Measurements from ENCODE around the gene SRPK1. TPM values are rescaled to one million over a fixed set of nuclear protein-coding genes. Genes with fewer than 3 reads are reported as not detected.

SRPK1 gene
- total and polyA plus RNA-seq, 2 of the 13 experiments (the other 11 are each of a cell fraction or from before 2014, with no cell fraction given) = 56.4 to 142 TPM

DNA sequence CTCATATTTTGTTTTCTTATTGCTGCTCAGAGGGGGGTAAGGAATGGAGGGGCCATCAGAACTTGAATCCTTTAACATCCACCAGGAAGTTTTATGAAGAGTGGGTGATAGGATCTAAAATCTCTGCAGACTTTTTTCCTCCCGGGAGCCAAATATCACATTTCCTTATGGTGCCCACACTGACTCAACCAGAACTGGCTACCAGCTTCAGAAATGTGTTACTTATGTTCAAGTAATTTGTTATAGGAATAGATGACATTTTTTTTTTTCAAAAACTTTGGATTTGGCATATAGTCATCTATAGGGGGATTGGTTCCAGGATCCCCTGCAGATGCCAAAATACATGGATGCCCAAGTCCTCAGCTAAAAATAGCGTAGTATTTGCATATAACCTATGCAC, 97.3 kb downstream of the SRPK1 start (continued):
- TF ChIP-seq, protein P1, sequence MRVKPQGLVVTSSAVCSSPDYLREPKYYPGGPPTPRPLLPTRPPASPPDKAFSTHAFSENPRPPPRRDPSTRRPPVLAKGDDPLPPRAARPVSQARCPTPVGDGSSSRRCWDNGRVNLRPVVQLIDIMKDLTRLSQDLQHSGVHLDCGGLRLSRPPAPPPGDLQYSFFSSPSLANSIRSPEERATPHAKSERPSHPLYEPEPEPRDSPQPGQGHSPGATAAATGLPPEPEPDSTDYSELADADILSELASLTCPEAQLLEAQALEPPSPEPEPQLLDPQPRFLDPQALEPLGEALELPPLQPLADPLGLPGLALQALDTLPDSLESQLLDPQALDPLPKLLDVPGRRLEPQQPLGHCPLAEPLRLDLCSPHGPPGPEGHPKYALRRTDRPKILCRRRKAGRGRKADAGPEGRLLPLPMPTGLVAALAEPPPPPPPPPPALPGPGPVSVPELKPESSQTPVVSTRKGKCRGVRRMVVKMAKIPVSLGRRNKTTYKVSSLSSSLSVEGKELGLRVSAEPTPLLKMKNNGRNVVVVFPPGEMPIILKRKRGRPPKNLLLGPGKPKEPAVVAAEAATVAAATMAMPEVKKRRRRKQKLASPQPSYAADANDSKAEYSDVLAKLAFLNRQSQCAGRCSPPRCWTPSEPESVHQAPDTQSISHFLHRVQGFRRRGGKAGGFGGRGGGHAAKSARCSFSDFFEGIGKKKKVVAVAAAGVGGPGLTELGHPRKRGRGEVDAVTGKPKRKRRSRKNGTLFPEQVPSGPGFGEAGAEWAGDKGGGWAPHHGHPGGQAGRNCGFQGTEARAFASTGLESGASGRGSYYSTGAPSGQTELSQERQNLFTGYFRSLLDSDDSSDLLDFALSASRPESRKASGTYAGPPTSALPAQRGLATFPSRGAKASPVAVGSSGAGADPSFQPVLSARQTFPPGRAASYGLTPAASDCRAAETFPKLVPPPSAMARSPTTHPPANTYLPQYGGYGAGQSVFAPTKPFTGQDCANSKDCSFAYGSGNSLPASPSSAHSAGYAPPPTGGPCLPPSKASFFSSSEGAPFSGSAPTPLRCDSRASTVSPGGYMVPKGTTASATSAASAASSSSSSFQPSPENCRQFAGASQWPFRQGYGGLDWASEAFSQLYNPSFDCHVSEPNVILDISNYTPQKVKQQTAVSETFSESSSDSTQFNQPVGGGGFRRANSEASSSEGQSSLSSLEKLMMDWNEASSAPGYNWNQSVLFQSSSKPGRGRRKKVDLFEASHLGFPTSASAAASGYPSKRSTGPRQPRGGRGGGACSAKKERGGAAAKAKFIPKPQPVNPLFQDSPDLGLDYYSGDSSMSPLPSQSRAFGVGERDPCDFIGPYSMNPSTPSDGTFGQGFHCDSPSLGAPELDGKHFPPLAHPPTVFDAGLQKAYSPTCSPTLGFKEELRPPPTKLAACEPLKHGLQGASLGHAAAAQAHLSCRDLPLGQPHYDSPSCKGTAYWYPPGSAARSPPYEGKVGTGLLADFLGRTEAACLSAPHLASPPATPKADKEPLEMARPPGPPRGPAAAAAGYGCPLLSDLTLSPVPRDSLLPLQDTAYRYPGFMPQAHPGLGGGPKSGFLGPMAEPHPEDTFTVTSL (CRISPR knock-in tag; IDR thresholded peaks at IDR 0.05; ENCODE audit: borderline replicate concordance) = no peak

DNA sequence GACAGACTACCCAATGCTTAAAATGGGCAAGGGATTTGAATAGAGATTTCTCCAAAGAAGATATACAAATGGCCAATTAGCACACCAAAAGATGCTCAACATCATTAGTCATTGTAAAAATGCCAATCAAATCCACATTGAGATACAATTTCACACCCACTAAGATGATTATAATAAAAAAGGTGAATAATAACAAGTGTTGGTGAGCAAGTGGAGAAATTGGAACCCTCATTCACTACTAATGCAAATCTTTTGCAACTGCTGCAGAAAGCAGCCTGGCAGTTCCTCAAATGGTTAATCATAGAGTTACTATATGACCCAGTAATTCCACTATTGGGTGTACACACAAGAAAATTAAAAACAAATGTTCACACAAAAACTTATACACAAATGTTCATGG, 103.4 kb downstream of the SRPK1 start:
- no peak overlapping the region for H2AFZ ChIP-seq (ENCODE audit: low read length)
- in situ Hi-C loops (cut with HindIII; ENCODE audit: extremely low pct_ligation_motif_present, low pct_unique_long_range_greater_than_20kb) = no loop called here
- no TSS peak for BruUV-seq (replicated peaks)
- no peak overlapping the region for H3K9ac ChIP-seq (ENCODE audit: insufficient read depth, low read depth, low read length)
- H3K4me2 ChIP-seq (ENCODE audit: low read depth, low read length) = no peak overlapping the region
- intact Hi-C loops (cut with micrococcal nuclease; ENCODE audit: unreplicated experiment) = no loop called here
- ChIA-PET POLR2A (no interaction called here), CTCF (ENCODE audit: low intra/inter-chr PET ratio, low total read pairs) (no interaction called here)
- H3K4me1 ChIP-seq (ENCODE audit: insufficient read depth, low read length) = 0 out of 2 replicates have a peak, but pooled peaks cover under 1% of the 10 kb centered on the region
- H3K27me3 ChIP-seq (ENCODE audit: control insufficient read depth in 1 of 2, insufficient read depth in 2 of 2, low read length in 2 of 2) = 0 out of 5 replicates have a peak, but pooled peaks cover 0 to 5% of the 10 kb centered on the region in 2 experiments
- DNase-seq (ENCODE audit: low spot score) = no peak
- no peak for FAIRE-seq
- no peak overlapping the region for H3K4me3 ChIP-seq (replicated peaks in 1 of 3; ENCODE audit: insufficient read depth in 1 of 3, low read depth in 2 of 3, low read length in 3 of 3)
- no peak for ATAC-seq
- H3K9me3 ChIP-seq (ENCODE audit: low read length) = no peaks in the 10 kb centered on the region
- no peak overlapping the region for H3K27ac ChIP-seq (ENCODE audit: extremely low read length, insufficient read depth, low read length)
- H4K20me1 ChIP-seq (ENCODE audit: insufficient read depth, low read length) = no peaks in the 10 kb centered on the region
- H3K79me2 ChIP-seq (ENCODE audit: insufficient read depth, low read length) = no peaks in the 10 kb centered on the region
- H3K36me3 ChIP-seq (replicated peaks in 1 of 2; ENCODE audit: control insufficient read depth in 1 of 2, insufficient read depth in 2 of 2, low read length in 2 of 2) = no peaks in the 10 kb centered on the region
- TF ChIP-seq ZNF24 (IDR thresholded peaks at IDR 0.05) = no peak
- TF ChIP-seq SP140L (CRISPR knock-in tag; IDR thresholded peaks at IDR 0.05; ENCODE audit: borderline replicate concordance) = no peak
- TF ChIP-seq, protein P2, sequence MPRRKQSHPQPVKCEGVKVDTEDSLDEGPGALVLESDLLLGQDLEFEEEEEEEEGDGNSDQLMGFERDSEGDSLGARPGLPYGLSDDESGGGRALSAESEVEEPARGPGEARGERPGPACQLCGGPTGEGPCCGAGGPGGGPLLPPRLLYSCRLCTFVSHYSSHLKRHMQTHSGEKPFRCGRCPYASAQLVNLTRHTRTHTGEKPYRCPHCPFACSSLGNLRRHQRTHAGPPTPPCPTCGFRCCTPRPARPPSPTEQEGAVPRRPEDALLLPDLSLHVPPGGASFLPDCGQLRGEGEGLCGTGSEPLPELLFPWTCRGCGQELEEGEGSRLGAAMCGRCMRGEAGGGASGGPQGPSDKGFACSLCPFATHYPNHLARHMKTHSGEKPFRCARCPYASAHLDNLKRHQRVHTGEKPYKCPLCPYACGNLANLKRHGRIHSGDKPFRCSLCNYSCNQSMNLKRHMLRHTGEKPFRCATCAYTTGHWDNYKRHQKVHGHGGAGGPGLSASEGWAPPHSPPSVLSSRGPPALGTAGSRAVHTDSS (CRISPR knock-in tag; conservative IDR thresholded peaks at IDR 0.05) = no peak
- no peak for TF ChIP-seq HIVEP1 (CRISPR knock-in tag; IDR thresholded peaks at IDR 0.05)
- TF ChIP-seq, protein P3, sequence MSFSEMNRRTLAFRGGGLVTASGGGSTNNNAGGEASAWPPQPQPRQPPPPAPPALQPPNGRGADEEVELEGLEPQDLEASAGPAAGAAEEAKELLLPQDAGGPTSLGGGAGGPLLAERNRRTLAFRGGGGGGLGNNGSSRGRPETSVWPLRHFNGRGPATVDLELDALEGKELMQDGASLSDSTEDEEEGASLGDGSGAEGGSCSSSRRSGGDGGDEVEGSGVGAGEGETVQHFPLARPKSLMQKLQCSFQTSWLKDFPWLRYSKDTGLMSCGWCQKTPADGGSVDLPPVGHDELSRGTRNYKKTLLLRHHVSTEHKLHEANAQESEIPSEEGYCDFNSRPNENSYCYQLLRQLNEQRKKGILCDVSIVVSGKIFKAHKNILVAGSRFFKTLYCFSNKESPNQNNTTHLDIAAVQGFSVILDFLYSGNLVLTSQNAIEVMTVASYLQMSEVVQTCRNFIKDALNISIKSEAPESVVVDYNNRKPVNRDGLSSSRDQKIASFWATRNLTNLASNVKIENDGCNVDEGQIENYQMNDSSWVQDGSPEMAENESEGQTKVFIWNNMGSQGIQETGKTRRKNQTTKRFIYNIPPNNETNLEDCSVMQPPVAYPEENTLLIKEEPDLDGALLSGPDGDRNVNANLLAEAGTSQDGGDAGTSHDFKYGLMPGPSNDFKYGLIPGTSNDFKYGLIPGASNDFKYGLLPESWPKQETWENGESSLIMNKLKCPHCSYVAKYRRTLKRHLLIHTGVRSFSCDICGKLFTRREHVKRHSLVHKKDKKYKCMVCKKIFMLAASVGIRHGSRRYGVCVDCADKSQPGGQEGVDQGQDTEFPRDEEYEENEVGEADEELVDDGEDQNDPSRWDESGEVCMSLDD (CRISPR knock-in tag; IDR thresholded peaks at IDR 0.05; ENCODE audit: borderline replicate concordance) = no peak
- no peak for TF ChIP-seq RBM39 (IDR thresholded peaks at IDR 0.05; ENCODE audit: low read depth, low read length, poor library complexity, severe bottlenecking)
- no peak for TF ChIP-seq ZNF747 (CRISPR knock-in tag; IDR thresholded peaks at IDR 0.05; ENCODE audit: borderline replicate concordance)
- no peak for TF ChIP-seq RORA (CRISPR knock-in tag; IDR thresholded peaks at IDR 0.05)
- no peak for TF ChIP-seq ZMYM4 (CRISPR knock-in tag; IDR thresholded peaks at IDR 0.05)
- no peak for TF ChIP-seq KDM4B (CRISPR knock-in tag; IDR thresholded peaks at IDR 0.05)
- TF ChIP-seq ZNF253 (CRISPR knock-in tag; IDR thresholded peaks at IDR 0.05; ENCODE audit: borderline replicate concordance) = no peak

Data from HepG2 (cell line).